ENCODE measurements around the gene SCG3.

SCG3 gene

GRCh38 chr15:51678096-51678495 is 3.2 kb upstream of the SCG3 start:
- DNase-seq (ENCODE audit: low read depth), result peak; percentile 31
- no peak for TF ChIP-seq CTCF (conservative IDR thresholded peaks at IDR 0.05; ENCODE audit: control insufficient read depth, insufficient read depth, low read depth, low read length)

GRCh38 chr15:51680321-51680720 is 982 bp upstream of the SCG3 start:
- no peak for DNase-seq (ENCODE audit: low read depth)
- TF ChIP-seq CTCF (conservative IDR thresholded peaks at IDR 0.05; ENCODE audit: control insufficient read depth, insufficient read depth, low read depth, low read length), result no peak
- no peak overlapping the region for H3K4me3 ChIP-seq (ENCODE audit: control insufficient read depth, low read depth, low read length)

More at GRCh38 chr15:51678096-51678495, 3.2 kb upstream of the SCG3 start:
- no peak overlapping the region for H3K4me3 ChIP-seq (ENCODE audit: control insufficient read depth, low read depth, low read length)

GRCh38 chr15:51687565-51687964 is 6.3 kb downstream of the SCG3 start:
- H3K4me3 ChIP-seq (ENCODE audit: control insufficient read depth, low read depth, low read length), result no peak overlapping the region
- no peak for TF ChIP-seq CTCF (conservative IDR thresholded peaks at IDR 0.05; ENCODE audit: control insufficient read depth, insufficient read depth, low read depth, low read length)
- no peak for DNase-seq (ENCODE audit: low read depth)

GRCh38 chr15:51688863-51689262 is 7.6 kb downstream of the SCG3 start:
- peak; percentile 12 for DNase-seq (ENCODE audit: low read depth)
- peak; percentile 27 for TF ChIP-seq CTCF (conservative IDR thresholded peaks at IDR 0.05; ENCODE audit: control insufficient read depth, insufficient read depth, low read depth, low read length)
- no peak overlapping the region for H3K4me3 ChIP-seq (ENCODE audit: control insufficient read depth, low read depth, low read length)

- no peak overlapping the region for H3K4me3 ChIP-seq (ENCODE audit: control insufficient read depth, low read depth, low read length)
- DNase-seq (ENCODE audit: low read depth), result no peak
- no peak for TF ChIP-seq CTCF (conservative IDR thresholded peaks at IDR 0.05; ENCODE audit: control insufficient read depth, insufficient read depth, low read depth, low read length)
These were observed 10.9 kb downstream of the SCG3 start for GRCh38 chr15:51692154-51692553.

GRCh38 chr15:51696566-51696965 is 15.3 kb downstream of the SCG3 start:
- DNase-seq (ENCODE audit: low read depth), result no peak
- H3K4me3 ChIP-seq (ENCODE audit: control insufficient read depth, low read depth, low read length), result no peak overlapping the region
- no peak for TF ChIP-seq CTCF (conservative IDR thresholded peaks at IDR 0.05; ENCODE audit: control insufficient read depth, insufficient read depth, low read depth, low read length)

GRCh38 chr15:51697163-51697562 is 15.9 kb downstream of the SCG3 start:
- H3K4me3 ChIP-seq (ENCODE audit: control insufficient read depth, low read depth, low read length), result no peak overlapping the region
- no peak for DNase-seq (ENCODE audit: low read depth)
- no peak for TF ChIP-seq CTCF (conservative IDR thresholded peaks at IDR 0.05; ENCODE audit: control insufficient read depth, insufficient read depth, low read depth, low read length)

Data from fibroblast of mammary gland (primary cell).